Measurements from ENCODE around the gene TLR7.

Gene TLR7

DNA sequence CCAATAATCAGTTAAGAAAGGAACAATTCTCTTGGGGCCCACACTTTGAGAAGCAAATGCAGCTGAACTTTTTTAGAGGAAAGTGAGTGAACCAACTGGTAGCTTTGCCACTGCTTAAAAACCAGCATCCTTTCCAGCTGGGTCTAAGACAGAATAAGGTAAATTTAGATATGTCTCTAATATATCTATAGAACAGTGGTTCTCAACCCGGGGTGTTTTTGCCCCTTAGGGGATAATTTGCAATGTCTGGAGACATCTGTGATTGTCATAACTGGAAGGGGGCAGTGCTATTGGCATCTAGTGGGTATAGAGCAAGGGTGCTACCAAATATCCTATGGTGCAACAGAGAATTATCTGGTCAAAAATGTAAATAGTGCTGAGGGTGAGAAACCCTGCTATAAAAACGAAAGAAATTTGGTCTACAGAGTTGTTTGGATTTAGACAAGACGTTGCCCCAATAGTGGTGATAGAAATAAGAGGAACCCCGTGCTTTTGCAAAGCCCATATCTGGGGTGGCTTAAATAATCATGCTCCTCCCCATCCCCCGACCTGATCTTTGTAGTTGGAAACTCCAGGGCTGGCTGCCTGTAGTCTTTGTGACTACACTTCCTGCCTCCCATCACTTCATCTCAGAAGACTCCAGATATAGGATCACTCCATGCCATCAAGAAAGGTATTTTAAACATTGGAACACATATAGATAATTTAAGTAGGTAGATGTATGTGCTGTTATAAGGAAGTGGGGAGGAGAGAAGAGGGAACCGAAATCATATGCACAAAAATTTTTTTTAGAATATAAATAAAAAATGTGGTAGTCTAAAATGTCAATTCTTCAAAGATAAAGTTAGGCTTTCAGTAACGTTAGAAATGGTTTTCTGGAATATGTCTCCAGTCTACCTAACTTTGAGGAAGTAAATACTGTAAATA is at the start of gene TLR7:
TLR7 (plus strand) TSS at position 622 of the 927 bp plus-strand sequence. CDS start 507 bp downstream, outside the sequence.
- DNase-seq, result no peak

DNA sequence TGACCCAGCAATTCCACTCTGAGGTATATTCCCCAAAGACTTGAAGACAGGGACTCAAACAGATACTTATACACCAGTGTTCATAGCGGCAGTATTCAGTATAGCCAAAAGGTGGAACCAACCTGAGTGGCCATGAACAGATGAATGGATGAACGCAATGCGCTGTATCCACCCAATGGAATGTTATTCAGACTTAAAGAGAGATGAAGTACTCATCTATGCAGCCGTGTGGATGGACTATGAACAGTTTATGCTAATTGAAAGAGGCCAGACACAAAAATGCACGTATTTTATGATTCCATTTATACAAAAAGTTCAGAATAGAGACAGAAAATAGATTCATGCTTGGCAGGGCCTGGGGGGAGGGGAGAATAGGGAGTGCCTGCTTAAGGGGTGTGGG is 49.3 kb upstream of the TLR7 start:
- DNase-seq, result no peak

- DNase-seq, result no peak
These were observed 47.6 kb upstream of the TLR7 start for GRCh38 chrX:12819222-12819621.

DNA sequence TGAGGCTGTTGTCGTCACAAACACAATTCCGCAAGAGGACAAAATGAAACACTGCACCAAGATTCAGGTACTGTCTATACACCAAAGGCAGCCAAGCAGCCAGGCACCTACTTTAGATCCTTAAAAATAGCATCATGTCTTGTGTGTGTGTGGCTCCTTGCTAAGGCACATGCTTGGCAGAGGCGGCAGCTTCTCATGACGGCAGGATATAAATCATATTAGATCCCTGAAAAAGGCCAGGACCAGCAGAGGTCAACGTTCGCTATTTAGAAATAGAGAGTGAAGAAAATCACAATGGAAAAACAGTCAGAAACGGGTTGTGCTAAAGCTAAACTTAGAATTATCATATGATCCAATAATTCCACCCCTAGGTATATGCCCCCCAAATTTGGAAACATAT is 46.1 kb upstream of the TLR7 start:
- no peak for DNase-seq

DNA sequence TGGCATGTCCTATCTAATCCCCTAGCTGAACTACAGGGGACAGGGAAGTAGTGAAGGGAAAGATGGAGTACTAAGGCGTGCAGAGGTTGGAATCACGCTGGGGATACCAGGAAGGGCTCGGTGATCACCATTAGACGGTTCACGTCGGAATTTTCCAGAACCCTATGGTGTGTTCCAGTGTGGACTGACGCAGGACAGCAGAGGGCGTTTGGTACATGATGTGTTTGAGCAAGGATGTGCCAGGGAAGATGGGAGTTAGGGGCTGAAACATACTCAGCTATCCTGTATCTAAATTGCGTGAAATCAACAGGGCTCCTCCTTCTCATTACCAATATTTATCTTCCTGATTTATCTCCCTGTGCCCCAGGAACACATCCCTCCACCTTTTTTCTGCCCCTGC is 41.9 kb upstream of the TLR7 start:
- no peak for DNase-seq

DNA sequence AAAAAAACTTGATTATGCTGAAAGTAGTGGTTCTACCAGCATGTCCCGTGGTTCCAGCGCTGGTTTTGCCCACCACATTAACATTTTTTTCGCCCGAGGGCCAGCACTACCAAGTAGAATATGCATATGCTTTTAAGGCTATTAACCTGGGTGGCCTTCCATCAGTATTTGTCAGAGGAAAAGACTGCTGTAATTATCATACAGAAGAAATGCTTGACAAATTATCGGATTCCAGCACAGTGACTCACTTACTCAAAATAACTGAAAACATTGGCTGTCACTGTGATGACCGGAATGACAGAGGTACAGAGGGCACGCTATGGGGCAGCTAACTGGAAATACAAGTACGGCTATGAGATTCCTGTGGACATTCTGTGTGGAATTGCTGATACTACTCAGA is 41.1 kb upstream of the TLR7 start:
- DNase-seq, result no peak

DNA sequence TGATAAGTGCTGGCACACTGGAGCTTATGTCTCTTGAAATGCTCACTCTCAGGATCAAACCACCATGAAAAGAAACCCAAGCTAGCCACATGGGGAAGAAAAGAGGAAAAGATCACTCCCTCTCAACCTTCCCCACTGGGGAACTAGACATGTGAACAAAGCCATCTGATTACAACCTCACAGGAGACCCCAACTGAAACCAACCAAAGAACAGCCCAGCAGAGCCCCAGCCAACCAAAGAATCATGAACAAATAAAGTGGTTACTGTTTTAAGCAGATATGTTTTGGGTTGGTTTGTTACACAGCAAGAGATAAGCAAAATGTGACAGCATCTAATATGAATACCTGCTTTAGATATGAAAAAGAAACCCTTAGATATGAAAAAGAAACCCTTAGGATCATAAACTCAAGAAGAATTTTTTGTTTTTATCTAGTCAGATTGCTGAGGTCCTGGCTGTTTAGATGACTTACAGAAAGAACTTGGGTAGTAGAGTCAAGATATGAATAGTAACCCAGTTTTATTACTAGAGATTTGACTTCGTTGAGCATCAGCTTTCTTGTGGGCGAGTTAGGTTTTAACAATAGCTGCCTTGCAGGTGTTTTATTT is 23.7 kb upstream of the TLR7 start:
- DNase-seq, result no peak

GRCh38 chrX:12843668-12844279 is 23.1 kb upstream of the TLR7 start:
- DNase-seq, result no peak

DNA sequence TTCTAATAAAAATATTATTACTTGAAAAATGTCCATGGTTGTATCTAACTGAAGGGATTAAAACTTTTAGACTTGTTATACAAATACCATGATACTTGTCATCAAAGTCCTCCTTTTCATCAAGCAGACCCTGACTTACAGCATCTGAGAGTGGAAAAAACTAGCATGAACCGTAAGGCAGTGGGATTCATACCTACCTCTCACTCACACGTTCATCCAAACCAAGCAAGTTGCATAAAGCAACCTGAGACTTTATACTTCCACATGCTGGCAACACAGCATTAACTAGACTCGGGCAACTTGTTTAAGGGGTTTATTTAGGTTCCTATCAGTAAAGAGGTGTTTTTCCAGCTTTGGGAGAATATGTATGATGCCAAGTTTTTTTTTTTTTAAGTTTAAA is 22.6 kb upstream of the TLR7 start:
- DNase-seq, result no peak

DNA sequence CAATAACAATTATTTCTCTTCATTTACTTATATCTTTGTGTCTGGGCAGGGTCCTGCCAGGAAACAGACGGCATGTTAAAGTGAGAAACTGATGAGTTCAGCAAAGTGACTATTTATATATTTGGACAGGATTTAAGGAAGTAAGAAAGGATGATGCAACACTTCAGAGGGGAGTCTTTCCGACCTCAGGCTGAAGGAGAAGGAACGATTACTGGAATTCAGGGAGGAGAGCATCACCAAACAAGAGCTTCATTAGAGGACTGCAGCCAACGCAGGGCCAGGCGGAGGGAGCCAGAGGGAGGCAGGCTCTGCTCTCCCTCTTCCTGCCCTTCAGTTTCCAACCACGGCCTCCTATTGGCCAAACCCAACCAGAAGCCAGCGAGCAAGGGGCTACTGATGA is 1.5 kb upstream of the TLR7 start:
- DNase-seq, result no peak

DNA sequence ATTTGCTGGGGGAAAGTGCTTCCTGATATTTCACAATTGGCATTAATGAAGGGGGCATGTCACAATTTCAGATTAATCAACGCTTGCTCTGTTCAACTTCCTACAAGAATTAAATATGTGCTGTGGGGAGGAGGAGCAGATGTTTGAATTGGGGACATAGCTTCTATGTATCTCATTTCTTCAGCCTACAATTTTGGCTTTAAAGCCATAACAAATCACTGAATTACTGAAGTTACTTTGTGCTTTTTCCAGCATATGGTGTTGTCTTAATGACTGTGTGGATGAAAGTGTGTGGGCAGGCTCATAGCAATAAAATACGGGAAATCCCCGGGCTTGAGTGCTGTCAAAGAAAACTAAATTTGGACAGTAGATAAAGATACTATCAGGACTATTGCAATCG is 813 bp downstream of the TLR7 start:
- DNase-seq, result no peak

- no peak for DNase-seq
These were observed 1.9 kb downstream of the TLR7 start for GRCh38 chrX:12868747-12869146.

GRCh38 chrX:12871257-12871656 is 4.4 kb downstream of the TLR7 start:
- no peak for DNase-seq

DNA sequence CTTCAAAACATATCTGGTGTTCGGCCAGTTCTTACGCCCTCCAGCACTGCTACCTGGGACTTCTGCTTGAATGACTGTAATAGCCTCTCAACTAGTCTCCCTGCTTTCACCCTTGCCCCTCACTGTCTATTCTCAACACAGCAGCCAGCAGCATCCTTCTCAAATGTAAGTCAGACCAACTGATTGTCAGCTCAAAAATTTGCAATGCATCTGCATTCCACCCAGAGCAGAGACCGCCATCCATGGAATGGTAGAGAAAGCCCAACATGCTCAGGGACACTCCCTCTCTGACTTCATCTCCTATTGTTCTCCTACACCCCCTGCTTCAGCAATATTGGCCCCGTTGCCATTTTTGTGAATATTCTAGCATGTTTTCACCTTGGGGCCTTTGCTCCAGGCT is 5.9 kb downstream of the TLR7 start:
- DNase-seq, result no peak

- DNase-seq, result no peak
These were observed 7.7 kb downstream of the TLR7 start for GRCh38 chrX:12874581-12874980.

DNA sequence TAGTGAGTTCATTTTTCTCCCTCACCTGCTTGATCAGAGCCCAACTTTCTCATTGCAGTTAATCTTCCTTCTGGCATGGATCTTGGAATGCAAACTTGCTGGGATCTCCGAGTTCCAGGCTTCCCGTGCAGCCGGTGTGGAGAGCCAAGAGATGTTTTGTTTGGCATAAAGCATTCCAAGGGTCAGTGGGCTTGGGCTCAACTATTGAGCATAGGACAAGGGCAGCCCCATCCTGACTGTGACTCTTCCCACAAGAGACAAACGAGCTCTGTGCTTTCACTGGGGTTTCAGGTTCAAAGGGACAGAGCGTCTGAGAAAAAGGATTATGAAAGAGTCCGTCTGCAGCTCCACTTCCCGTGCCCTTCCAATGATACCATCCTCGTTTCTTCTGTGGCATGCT is 10.5 kb downstream of the TLR7 start:
- no peak for DNase-seq

DNA sequence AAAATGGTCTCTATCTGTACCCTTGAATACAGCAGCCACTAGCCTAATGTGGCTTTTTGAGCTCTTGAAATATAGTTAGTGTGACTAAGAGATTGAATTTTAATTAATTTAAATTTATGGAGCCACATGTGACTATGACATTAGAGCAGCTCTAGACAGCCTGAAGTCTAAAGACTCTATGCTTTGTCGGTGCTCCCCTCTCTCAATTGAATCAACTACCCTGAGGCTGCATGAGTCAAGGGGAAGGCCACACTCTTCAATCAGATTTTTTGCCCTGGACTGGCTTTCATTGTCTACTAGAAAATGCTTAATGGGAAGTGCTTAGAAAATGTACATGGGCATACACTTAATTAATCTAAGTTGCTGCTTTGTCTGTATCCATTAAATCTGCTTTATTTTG is 11.7 kb downstream of the TLR7 start:
- no peak for DNase-seq

DNA sequence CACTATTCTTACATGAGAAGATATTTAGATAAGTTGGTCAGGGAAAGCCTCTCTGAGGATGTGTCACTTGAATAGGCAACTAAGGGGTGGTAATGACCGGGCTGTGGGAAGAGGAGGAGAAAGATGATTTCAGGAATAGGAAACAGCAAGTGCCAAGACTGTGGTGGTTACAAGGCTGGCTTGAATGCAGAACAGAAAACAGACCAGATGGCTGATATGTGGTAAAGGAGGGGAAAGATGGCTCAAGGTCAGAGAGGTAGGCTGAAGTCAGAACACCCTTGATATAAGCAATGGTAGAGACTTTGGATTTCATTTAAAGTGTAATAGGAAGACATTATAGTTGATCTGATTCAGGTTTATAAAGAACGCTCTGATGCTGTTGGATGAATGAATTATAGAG is 15.0 kb downstream of the TLR7 start:
- DNase-seq, result no peak

DNA sequence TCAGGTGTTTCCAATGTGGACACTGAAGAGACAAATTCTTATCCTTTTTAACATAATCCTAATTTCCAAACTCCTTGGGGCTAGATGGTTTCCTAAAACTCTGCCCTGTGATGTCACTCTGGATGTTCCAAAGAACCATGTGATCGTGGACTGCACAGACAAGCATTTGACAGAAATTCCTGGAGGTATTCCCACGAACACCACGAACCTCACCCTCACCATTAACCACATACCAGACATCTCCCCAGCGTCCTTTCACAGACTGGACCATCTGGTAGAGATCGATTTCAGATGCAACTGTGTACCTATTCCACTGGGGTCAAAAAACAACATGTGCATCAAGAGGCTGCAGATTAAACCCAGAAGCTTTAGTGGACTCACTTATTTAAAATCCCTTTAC is 18.6 kb downstream of the TLR7 start:
- no peak for DNase-seq

DNA sequence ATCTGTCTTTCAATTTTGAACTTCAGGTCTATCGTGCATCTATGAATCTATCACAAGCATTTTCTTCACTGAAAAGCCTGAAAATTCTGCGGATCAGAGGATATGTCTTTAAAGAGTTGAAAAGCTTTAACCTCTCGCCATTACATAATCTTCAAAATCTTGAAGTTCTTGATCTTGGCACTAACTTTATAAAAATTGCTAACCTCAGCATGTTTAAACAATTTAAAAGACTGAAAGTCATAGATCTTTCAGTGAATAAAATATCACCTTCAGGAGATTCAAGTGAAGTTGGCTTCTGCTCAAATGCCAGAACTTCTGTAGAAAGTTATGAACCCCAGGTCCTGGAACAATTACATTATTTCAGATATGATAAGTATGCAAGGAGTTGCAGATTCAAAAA is 19.7 kb downstream of the TLR7 start:
- no peak for DNase-seq

DNA sequence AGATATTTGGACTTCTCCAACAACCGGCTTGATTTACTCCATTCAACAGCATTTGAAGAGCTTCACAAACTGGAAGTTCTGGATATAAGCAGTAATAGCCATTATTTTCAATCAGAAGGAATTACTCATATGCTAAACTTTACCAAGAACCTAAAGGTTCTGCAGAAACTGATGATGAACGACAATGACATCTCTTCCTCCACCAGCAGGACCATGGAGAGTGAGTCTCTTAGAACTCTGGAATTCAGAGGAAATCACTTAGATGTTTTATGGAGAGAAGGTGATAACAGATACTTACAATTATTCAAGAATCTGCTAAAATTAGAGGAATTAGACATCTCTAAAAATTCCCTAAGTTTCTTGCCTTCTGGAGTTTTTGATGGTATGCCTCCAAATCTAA is 20.3 kb downstream of the TLR7 start:
- no peak for DNase-seq

GRCh38 chrX:12887767-12888166 is 20.9 kb downstream of the TLR7 start:
- DNase-seq, result no peak

DNA sequence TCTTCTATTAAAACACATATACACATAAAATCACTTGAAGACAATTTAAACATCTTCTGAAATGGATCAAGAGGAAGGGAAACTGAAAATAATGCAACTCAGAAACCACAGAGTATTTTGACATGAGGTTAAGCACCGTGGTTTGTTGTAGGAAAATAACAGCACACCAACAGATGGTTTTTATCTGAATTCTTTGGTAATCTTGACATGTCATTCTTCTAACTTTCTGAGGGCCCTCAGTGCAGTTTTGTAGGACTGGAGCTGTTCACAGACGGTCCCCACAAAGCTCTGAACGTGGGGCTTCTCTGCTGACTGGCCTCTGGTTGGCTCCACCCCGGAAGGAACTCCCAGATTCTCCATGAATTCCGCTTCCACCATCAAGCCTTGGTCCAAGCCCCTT is 23.6 kb downstream of the TLR7 start:
- DNase-seq, result no peak

GRCh38 chrX:12891171-12891570 is 24.3 kb downstream of the TLR7 start:
- no peak for DNase-seq
